ENCODE data around the gene KRT83. TPM values are rescaled to one million over a fixed set of nuclear protein-coding genes. Genes with fewer than 3 reads are reported as not detected.

Gene KRT83
- total RNA-seq, 1 donor from 2014 or later, result not detected

- no peaks in the 10 kb centered on the region for H3K27me3 Mint-ChIP-seq (ENCODE audit: unreplicated experiment)
- H3K9me3 Mint-ChIP-seq (ENCODE audit: unreplicated experiment), result no peaks in the 10 kb centered on the region
- no peak for TF ChIP-seq CTCF (IDR thresholded peaks at IDR 0.05; ENCODE audit: unreplicated experiment)
- H3K36me3 Mint-ChIP-seq (ENCODE audit: low read depth, unreplicated experiment), result no peaks in the 10 kb centered on the region
- no peak overlapping the region for H3K4me3 Mint-ChIP-seq (ENCODE audit: unreplicated experiment)
- no peak overlapping the region for H3K27ac Mint-ChIP-seq (ENCODE audit: unreplicated experiment)
- DNase-seq (ENCODE audit: low spot score), result no peak
- H3K4me1 Mint-ChIP-seq (ENCODE audit: unreplicated experiment), result no peaks in the 10 kb centered on the region
Measured at GRCh38 chr12:52341066-52341580, 19.9 kb upstream of the KRT83 start.

GRCh38 chr12:52338241-52338960 is 17.2 kb upstream of the KRT83 start:
- H3K9me3 Mint-ChIP-seq (ENCODE audit: unreplicated experiment), result no peaks in the 10 kb centered on the region
- no peak overlapping the region for H3K4me3 Mint-ChIP-seq (ENCODE audit: unreplicated experiment)
- no peaks in the 10 kb centered on the region for H3K27me3 Mint-ChIP-seq (ENCODE audit: unreplicated experiment)
- no peak for DNase-seq (ENCODE audit: low spot score)
- H3K4me1 Mint-ChIP-seq (ENCODE audit: unreplicated experiment), result peaks cover under 1% of the 10 kb centered on the region
- no peak overlapping the region for H3K27ac Mint-ChIP-seq (ENCODE audit: unreplicated experiment)
- no peak for TF ChIP-seq CTCF (IDR thresholded peaks at IDR 0.05; ENCODE audit: unreplicated experiment)
- H3K36me3 Mint-ChIP-seq (ENCODE audit: low read depth, unreplicated experiment), result no peaks in the 10 kb centered on the region

- no peak for DNase-seq (ENCODE audit: low spot score)
Measured at GRCh38 chr12:52337054-52337453, 15.9 kb upstream of the KRT83 start.

GRCh38 chr12:52336641-52337040 is 15.4 kb upstream of the KRT83 start:
- no peak for TF ChIP-seq CTCF (IDR thresholded peaks at IDR 0.05; ENCODE audit: unreplicated experiment)
- Mint-ChIP-seq H3K4me1 (ENCODE audit: unreplicated experiment) (peaks cover 3% of the 10 kb centered on the region), H3K27me3 (ENCODE audit: unreplicated experiment) (no peaks in the 10 kb centered on the region), H3K36me3 (ENCODE audit: low read depth, unreplicated experiment) (no peaks in the 10 kb centered on the region), H3K9me3 (ENCODE audit: unreplicated experiment) (no peaks in the 10 kb centered on the region), H3K27ac (ENCODE audit: unreplicated experiment) (no peak overlapping the region), H3K4me3 (ENCODE audit: unreplicated experiment) (no peak overlapping the region)
- no peak for DNase-seq (ENCODE audit: low spot score)

More at GRCh38 chr12:52337054-52337453, 15.9 kb upstream of the KRT83 start:
- no peak overlapping the region for H3K4me3 Mint-ChIP-seq (ENCODE audit: unreplicated experiment)
- H3K9me3 Mint-ChIP-seq (ENCODE audit: unreplicated experiment), result no peaks in the 10 kb centered on the region
- H3K27me3 Mint-ChIP-seq (ENCODE audit: unreplicated experiment), result no peaks in the 10 kb centered on the region
- H3K27ac Mint-ChIP-seq (ENCODE audit: unreplicated experiment), result no peak overlapping the region
- TF ChIP-seq CTCF (IDR thresholded peaks at IDR 0.05; ENCODE audit: unreplicated experiment), result no peak
- no peaks in the 10 kb centered on the region for H3K36me3 Mint-ChIP-seq (ENCODE audit: low read depth, unreplicated experiment)
- peaks cover 3% of the 10 kb centered on the region for H3K4me1 Mint-ChIP-seq (ENCODE audit: unreplicated experiment)

- Mint-ChIP-seq H3K4me1 (ENCODE audit: unreplicated experiment) (peaks cover 3% of the 10 kb centered on the region), H3K36me3 (ENCODE audit: low read depth, unreplicated experiment) (no peaks in the 10 kb centered on the region), H3K27me3 (ENCODE audit: unreplicated experiment) (no peaks in the 10 kb centered on the region), H3K9me3 (ENCODE audit: unreplicated experiment) (no peaks in the 10 kb centered on the region), H3K27ac (ENCODE audit: unreplicated experiment) (no peak overlapping the region), H3K4me3 (ENCODE audit: unreplicated experiment) (no peak overlapping the region)
- no peak for DNase-seq (ENCODE audit: low spot score)
- TF ChIP-seq CTCF (IDR thresholded peaks at IDR 0.05; ENCODE audit: unreplicated experiment), result no peak
Measured at GRCh38 chr12:52335598-52336262, 14.5 kb upstream of the KRT83 start.
